GM12878 (cell line): ENCODE data around the gene UBC. TPM values are rescaled to one million over a fixed set of nuclear protein-coding genes. Genes with fewer than 3 reads are reported as not detected.

Source experiments
- HDGF ChIP-seq: fragments of 450-650 bp; IDR thresholded peaks from 2 replicates; pipeline ENCODE4 v1.6.1; 2016; ENCODE audit warnings: antibody characterized with exemption
- polyA plus RNA-seq, 11 experiments: library from polyadenylated mRNA; depleted of rRNA in 4 of 11; unstranded in 6 of 11; stranded (reverse) in 5 of 11; fragments of >200 nt; fragmentation: Nextera tagmentation in 4 of 11; fragmentation: Illumina TruSeq in 1 of 11; extraction: Ambion mirVana in 4 of 11; extraction: Trizol in 1 of 11; gene quantifications; 1 replicate in 1 of 11; 2 replicates in 10 of 11; pipeline versions ENCODE4 v1.2.1 to v1.2.3, GENCODE V29; 2011 to 2016; ENCODE audit warnings: inconsistent platforms in 2 of 11, missing spikeins in 2 of 11, low read depth in 1 of 11
- total RNA-seq, 4 experiments: library from RNA; depleted of rRNA in 3 of 4; stranded (reverse); fragments of >200 nt in 3 of 4; fragmentation: Illumina TruSeq in 1 of 4; extraction: Trizol in 1 of 4; gene quantifications; 2 replicates each; pipeline versions ENCODE4 v1.2.1 to v1.2.3, GENCODE V29; 2013 to 2021
- TF ChIP-seq, protein P1 (sequence below): fragments of 450-650 bp; IDR thresholded peaks from 2 replicates; pipeline ENCODE4 v1.6.1; 2016; ENCODE audit warnings: mild to moderate bottlenecking, moderate library complexity, borderline replicate concordance
- TF ChIP-seq, protein P2 (sequence below): fragments of 450-650 bp; formaldehyde crosslinking; IDR thresholded peaks from 2 replicates; pipeline ENCODE4 v1.4.0; 2020; ENCODE audit warnings: mild to moderate bottlenecking, moderate library complexity

Gene UBC
- total and polyA plus RNA-seq, 10 of the 15 experiments (the other 5 are each of a cell fraction or from before 2014, with no cell fraction given), result 653 to 1,666 (median 874) TPM

DNA sequence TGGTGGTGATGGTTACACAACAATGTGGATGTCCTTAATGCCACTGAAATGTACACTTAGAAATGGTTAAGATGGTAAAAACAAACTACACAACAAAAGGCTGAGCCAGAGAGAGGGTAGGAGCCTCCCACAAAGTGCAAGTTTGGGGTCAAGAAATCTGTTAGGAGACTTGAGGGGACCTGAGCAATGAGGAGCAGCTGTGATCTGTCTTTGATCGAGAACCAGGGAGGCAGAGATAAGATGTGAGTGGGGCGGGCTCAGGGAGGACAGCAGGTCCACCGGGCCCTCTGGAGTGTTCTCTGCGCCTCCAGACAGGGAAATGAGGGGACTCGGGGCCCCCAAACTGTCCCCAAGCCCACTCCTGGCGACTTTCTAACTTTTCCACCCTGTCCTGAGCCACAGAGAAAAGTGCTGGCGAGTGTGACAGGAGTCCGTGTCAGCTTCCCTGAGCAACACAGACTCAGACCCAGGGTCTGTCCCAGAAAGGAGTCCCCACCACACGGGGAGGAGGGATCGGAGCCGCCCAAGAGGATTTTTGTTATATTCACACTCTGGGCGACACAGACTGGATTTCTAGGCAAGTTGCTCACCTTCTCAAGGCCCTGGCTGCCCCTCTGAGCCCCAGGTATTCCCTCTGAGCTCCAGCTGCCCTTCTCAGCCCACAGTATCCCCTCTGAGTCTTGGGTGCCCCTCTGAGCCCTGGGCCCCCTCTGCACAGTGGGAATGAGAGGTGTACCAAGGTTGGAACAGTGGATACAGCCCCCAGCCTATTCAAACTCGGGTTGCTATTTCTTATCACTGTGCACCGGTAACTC is 39.3 kb downstream of the UBC start (continued):
- TF ChIP-seq, protein P1, sequence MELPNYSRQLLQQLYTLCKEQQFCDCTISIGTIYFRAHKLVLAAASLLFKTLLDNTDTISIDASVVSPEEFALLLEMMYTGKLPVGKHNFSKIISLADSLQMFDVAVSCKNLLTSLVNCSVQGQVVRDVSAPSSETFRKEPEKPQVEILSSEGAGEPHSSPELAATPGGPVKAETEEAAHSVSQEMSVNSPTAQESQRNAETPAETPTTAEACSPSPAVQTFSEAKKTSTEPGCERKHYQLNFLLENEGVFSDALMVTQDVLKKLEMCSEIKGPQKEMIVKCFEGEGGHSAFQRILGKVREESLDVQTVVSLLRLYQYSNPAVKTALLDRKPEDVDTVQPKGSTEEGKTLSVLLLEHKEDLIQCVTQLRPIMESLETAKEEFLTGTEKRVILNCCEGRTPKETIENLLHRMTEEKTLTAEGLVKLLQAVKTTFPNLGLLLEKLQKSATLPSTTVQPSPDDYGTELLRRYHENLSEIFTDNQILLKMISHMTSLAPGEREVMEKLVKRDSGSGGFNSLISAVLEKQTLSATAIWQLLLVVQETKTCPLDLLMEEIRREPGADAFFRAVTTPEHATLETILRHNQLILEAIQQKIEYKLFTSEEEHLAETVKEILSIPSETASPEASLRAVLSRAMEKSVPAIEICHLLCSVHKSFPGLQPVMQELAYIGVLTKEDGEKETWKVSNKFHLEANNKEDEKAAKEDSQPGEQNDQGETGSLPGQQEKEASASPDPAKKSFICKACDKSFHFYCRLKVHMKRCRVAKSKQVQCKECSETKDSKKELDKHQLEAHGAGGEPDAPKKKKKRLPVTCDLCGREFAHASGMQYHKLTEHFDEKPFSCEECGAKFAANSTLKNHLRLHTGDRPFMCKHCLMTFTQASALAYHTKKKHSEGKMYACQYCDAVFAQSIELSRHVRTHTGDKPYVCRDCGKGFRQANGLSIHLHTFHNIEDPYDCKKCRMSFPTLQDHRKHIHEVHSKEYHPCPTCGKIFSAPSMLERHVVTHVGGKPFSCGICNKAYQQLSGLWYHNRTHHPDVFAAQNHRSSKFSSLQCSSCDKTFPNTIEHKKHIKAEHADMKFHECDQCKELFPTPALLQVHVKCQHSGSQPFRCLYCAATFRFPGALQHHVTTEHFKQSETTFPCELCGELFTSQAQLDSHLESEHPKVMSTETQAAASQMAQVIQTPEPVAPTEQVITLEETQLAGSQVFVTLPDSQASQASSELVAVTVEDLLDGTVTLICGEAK, result no peak
- TF ChIP-seq HDGF, result no peak
- TF ChIP-seq, protein P2, sequence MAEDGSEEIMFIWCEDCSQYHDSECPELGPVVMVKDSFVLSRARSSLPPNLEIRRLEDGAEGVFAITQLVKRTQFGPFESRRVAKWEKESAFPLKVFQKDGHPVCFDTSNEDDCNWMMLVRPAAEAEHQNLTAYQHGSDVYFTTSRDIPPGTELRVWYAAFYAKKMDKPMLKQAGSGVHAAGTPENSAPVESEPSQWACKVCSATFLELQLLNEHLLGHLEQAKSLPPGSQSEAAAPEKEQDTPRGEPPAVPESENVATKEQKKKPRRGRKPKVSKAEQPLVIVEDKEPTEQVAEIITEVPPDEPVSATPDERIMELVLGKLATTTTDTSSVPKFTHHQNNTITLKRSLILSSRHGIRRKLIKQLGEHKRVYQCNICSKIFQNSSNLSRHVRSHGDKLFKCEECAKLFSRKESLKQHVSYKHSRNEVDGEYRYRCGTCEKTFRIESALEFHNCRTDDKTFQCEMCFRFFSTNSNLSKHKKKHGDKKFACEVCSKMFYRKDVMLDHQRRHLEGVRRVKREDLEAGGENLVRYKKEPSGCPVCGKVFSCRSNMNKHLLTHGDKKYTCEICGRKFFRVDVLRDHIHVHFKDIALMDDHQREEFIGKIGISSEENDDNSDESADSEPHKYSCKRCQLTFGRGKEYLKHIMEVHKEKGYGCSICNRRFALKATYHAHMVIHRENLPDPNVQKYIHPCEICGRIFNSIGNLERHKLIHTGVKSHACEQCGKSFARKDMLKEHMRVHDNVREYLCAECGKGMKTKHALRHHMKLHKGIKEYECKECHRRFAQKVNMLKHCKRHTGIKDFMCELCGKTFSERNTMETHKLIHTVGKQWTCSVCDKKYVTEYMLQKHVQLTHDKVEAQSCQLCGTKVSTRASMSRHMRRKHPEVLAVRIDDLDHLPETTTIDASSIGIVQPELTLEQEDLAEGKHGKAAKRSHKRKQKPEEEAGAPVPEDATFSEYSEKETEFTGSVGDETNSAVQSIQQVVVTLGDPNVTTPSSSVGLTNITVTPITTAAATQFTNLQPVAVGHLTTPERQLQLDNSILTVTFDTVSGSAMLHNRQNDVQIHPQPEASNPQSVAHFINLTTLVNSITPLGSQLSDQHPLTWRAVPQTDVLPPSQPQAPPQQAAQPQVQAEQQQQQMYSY (CRISPR knock-in tag), result no peak
